ENCODE measurements around the gene AANAT.
"Not testable (repeated sequence)": the region's sequence is repeated elsewhere in the genome, so short reads cannot be mapped to it uniquely, and the experiment has no call there.

AANAT gene

DNA sequence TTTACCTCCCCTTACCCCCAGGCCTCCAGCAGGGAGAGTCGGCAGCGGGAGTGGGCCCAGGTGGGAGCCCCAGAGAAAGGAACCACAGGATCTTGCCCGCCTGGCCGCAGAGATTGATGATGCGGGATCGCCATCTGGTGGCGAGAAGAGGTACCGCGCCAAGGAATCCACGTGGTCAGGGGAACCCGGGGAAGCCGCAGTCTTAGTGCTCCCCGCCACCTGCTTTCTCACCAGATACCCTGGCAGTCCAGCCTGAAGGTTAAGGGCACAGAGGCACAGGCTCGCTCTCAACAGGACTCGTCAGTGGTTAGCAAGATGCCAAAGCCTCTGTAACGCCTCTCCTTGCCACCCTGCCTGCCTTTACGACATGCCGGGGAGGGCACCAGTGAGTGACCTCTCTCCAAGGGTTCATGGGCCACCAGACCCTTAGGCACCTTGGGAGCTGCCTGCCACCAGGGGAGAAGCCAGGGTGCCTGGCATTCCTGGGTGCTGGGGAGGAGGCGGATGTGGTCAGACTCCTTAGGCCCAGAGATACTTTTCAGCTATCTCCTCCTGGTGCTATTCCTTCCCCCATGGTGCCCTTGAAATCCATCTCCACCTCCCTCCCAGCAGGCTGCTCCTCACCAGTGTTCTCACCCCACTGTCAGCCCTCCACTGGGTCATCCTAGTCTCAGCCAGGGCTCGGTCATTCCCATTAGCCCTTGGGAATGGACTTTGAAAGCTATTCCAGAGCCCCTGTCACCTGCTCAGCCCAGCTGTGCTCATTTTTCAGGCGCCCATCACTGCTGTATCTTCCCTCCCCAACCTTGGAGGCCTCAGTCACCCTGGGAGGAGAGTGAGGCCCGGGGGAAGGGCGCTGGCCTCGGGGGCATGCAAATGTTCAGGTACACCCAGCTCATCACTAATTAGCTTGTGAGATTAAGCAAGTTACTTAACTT is 39.3 kb downstream of the AANAT start:
- peak; percentile 78 for DNase-seq (ENCODE audit: low spot score)

DNA sequence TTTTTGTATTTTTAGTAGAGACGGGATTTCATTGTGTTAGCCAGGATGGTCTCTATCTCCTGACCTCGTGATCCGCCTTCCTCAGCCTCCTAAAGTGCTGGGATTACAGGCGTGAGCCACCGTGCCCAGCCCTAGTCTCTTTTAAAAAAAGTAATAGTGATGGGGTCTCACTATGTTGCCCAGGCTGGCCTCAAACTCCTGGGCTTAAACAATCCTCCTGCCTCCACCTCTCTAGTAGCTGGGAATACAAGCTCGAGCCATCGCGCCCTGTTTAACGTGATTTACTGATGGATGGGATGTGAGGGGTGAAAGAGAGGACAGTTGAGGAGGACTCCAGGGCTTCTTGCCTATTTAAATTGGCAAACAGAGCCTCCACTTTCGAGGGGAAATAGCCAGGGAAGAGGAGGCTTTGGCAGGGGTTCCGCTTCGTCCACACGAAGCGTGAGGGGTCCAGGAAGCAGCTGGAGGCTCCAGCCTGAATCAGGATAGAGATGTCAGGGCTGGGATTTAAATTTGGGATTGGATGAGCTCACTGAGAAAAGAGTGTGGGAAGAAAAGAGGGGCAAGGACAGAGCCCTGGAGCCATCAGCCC is 41.2 kb downstream of the AANAT start:
- DNase-seq (ENCODE audit: low spot score), result not testable (repeated sequence)

DNA sequence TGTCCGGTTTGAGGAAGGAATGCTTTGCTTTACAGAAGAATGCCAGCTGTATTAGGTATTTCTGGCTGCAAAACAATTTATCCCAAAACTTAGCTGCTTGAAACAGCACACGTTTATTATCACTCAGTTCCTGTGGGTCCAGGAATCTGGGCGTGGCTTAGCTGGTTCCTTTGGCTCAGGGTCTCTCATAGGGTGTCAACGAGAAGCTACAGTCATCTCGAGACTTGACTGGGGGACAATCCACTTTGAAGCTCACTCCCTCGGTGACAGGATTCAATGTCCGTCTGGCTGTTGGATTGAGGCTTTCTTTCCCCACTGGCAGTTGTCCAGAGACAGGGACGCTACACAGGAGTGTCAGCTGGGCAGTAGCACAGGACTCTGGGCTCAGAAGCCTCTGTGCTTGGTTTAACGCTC is 43.4 kb downstream of the AANAT start:
- DNase-seq (ENCODE audit: low spot score), result no peak

DNA sequence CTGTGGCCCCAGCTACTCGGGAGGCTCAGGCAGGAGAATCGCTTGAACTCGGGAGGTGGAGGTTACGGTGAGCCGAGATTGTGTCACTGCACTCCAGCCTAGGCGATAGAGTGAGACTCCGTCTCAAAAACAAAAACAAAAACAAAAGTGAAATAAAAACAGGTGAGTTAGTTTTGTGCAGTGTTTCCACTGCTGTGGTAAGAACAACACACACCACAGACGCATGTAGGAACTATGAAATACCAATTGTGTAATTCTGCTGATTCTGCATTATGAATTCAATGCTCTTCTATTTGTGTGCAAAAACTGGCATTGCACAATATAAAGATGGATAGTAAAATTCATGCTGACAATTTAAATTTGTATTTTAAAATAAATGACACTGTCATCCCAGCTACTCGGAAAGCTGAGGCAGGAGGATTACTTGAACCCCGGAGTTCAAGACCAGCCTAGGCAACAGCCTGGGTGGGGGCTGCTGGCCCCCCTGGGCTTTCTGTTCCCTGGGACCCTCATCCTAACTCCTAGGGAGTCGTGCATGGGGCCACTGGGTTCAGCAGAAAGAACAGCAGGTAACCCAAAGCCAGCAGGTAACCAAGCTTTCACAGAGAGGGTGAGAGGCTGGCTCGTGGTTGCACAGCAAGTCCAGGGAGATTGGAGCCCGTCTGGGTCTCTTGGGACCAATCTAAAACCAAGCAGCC is 44.4 kb downstream of the AANAT start:
- no peak for DNase-seq (ENCODE audit: low spot score)

DNA sequence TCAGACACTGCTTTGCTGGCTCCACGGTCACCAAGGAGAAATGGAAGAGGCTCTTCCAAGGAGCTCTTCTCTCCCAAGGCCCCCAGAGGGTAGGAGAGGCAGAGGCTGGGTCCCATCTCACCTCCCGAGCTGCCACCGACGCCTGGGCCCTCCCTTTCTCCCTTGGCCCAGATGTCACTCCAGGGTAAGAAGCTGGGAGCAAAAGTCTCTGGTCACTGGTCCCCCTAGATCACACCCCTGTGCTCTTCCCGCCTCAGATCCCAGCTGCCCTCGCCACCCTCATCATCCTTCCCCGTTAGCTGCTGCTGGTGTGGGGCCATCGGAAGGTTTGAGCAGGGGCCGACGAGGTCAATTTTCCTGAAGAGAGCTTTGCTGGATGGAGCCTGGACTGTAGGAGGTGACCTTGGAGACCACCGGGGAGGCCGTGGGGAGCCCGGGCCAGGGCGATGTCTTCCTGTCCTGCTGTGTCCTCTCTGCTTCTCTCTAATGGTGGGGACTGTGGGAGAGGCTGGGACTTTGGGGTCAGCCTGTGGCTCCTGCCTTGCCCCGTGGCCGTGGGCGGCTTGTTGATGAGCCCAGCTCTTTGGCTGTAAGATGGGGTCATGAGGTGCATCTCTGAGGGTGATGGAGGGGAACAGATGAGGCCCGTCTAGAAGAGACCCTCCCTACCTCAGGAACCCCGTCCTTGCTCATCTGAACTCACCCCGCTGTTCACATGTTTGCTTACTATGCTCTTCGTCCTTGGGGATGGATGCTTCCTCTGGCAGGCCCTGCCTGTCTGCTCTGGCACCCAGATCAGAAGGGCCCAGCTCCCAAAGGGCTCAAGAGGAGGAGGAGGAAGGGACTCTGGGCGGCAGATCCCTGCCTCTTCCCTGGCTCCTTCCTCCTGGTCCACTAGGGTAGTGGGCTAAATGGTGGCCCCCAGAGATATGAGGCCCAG is 45.2 kb downstream of the AANAT start:
- DNase-seq (ENCODE audit: low spot score), result no peak

DNA sequence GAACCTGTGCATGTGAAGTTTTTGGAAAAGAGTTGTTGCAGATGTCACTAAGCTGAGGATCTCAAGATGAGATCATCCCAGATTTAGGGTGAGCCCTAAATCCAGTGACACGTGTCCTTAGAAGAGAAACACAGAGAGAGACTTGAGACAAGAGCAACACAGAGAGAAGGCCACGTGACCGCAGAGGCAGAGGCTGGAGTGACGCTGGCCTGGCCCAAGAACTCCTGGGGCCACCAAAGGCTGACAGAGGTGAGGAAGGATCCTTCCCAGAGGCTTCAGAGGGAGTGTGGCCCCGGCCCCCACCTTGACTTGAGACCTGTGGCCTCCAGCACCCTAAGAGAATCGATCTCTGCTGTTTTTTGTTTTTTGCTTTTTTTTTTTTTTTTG is 45.9 kb downstream of the AANAT start:
- no peak for DNase-seq (ENCODE audit: low spot score)

DNA sequence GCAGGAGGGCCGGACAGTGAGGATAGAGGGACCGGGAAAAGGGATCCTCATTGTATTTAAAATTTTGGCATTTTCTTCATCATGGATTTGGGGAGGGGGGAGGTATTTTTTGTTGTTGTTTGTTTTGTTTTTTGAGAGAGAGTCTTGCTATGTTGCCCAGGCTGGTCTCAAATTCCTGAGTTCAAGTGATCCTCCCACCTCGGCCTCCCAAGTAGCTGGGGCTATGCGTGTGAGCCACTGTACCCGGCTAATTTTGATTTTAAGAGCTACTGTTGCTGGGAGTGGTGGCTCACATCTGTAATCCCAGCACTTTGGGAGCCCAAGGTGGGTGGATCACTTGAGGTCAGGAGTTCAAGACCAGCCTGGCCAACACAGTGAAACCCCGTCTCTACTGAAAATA is 47.0 kb downstream of the AANAT start:
- DNase-seq (ENCODE audit: low spot score), result not testable (repeated sequence)

DNA sequence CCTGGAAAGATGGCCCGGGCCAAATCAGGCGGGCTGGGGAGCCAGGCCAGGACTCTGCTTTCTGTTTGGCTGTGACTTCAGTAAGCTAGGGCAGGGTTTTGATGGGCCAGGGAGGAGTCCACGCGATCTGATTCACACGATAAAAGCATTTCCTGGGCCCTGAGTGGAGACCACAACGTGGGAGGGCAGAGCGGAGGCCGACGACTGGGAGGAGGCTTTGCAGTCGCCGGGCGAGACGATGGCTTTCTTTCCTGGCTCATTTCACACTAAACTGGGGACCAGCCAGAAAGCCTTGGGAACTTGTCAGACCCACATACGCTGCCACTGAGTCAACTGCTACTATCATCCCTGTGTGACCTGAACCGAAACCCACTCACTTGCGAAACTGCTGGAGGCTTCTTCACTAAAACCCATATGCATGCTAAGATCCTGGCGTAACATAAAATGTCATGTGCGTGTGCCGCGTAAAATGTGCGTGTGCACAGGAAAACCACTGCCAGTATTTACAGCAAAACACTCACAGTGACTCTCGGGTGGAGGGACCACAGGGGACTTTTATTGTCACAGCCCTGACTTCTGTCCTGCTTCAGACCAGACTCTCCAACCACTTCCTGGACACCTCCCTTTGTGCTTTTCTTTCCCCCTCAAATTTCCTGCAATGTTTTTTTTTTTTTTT is 48.0 kb downstream of the AANAT start:
- DNase-seq (ENCODE audit: low spot score), result no peak

DNA sequence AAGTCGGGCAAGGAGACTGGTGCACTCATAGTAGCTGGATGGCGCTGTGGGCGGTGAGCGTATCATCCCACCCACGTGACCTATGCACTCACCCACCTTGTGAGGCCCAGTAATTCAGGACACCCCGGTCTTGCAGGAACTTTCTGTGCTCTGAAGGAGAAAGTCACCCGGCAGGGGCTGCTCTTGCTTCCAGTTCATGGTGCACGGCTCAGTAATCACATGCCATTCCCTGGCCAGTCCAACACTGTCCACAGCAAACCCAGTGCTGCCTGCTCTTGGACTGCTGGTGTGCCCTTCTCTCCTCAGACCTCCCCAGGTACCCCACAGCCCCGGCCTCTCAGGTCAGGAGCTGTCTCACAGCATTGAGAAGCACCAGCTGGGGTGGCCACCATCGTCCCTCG is 50.2 kb downstream of the AANAT start:
- no peak for DNase-seq (ENCODE audit: low spot score)

DNA sequence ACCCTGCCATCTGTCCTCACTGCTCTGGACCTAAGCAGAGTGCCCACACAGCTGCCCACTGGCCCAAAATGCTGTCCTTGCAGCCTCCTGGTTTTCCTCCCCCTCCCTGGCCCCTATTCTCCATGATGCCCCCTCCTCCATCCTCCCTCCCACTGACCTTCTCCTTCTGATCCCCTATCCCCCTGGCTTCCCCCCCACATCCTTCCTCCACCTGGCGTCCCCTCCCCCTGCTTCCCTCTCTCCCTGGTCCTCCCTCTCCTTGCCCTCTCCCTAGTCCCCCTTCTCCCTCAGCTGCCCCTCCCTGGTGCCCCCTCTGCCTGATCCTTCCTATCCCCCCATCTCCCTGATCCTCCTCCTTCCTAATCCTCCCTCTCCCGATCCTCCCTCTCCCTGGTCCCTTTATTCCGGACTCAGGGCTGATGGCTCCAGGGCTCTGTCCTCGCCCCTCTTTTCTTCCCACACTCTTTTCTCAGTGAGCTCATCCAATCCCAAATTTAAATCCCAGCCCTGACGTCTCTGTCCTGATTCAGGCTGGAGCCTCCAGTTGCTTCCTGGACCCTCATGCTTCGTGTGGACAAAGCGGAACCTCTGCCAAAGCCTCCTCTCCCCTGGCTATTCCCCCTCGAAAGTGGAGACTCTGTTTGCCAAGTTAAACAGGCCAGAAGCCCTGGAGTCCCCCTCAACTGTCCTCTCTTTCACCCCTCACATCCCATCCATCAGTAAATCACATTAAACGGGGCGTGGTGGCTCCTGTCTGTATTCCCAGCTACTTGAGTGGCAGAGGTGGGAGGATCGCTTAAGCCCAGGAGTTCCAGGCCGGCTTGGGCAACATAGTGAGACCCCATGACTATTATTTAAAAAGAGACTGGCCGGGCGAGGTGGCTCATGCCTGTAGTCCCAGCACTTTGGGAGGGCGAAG is 51.9 kb downstream of the AANAT start:
- DNase-seq (ENCODE audit: low spot score), result no peak
